ENCODE results near the gene HAT1.

DNA sequence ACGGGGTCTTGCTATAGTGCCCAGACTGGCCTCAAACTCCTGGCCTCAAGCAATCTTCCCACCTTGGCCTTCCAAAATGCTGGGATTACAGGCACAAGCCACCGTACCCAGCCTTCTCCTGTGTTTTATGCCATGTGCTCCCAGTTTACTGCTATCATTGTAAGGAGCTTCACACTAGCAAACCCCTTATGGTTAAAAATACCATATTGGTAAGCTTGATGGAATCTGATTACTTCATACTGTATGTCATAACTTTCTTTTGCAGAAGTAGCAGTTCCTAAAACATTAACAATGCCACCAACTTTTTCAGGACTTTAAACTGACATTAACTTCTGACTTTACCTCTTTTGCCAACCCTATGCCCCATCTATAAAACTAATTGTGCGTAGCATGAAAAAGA lies 36.2 kb downstream of the HAT1 start:
- TF ChIP-seq, protein P1, sequence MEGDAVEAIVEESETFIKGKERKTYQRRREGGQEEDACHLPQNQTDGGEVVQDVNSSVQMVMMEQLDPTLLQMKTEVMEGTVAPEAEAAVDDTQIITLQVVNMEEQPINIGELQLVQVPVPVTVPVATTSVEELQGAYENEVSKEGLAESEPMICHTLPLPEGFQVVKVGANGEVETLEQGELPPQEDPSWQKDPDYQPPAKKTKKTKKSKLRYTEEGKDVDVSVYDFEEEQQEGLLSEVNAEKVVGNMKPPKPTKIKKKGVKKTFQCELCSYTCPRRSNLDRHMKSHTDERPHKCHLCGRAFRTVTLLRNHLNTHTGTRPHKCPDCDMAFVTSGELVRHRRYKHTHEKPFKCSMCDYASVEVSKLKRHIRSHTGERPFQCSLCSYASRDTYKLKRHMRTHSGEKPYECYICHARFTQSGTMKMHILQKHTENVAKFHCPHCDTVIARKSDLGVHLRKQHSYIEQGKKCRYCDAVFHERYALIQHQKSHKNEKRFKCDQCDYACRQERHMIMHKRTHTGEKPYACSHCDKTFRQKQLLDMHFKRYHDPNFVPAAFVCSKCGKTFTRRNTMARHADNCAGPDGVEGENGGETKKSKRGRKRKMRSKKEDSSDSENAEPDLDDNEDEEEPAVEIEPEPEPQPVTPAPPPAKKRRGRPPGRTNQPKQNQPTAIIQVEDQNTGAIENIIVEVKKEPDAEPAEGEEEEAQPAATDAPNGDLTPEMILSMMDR (IDR thresholded peaks at IDR 0.05) = no peak
- TF ChIP-seq POLR2A (IDR thresholded peaks at IDR 0.05) = no peak
